Epithelial cell of esophagus (primary cell): Measurements from ENCODE around the gene C2CD2L.

Experiments
- DNase-seq: peaks from one replicate; pipeline ENCODE4 v3.0.0; 2010; ENCODE audit warnings: low read depth
- H3K4me3 ChIP-seq: 2 replicates; pipeline ENCODE4 v1.5.1; 2011; ENCODE audit warnings: mild to moderate bottlenecking, low read length, control low read depth
- CTCF ChIP-seq: IDR thresholded peaks from 2 replicates; pipeline ENCODE4 v1.5.1; 2011; ENCODE audit warnings: low read depth, mild to moderate bottlenecking, low read length, control low read depth, inconsistent platforms; ENCODE audit not compliant: insufficient read depth; ENCODE audit errors: missing control alignments

The C2CD2L gene

GRCh38 chr11:119111361-119111925, 4.3 kb downstream of the C2CD2L start:
- H3K4me3 ChIP-seq = no peak overlapping the region
- no peak for TF ChIP-seq CTCF
- DNase-seq = no peak

GRCh38 chr11:119112314-119113020, 5.3 kb downstream of the C2CD2L start:
- DNase-seq = no peak
- H3K4me3 ChIP-seq = no peak overlapping the region
- no peak for TF ChIP-seq CTCF

GRCh38 chr11:119113716-119114115, 6.6 kb downstream of the C2CD2L start:
- no peak for DNase-seq
- no peak overlapping the region for H3K4me3 ChIP-seq
- no peak for TF ChIP-seq CTCF

GRCh38 chr11:119114351-119114750, 7.2 kb downstream of the C2CD2L start:
- no peak overlapping the region for H3K4me3 ChIP-seq
- TF ChIP-seq CTCF = no peak
- no peak for DNase-seq

- DNase-seq = no peak
- H3K4me3 ChIP-seq = no peak overlapping the region
- TF ChIP-seq CTCF = no peak
Observed at GRCh38 chr11:119115484-119116234, 8.5 kb downstream of the C2CD2L start.

GRCh38 chr11:119116235-119116594, 9.1 kb downstream of the C2CD2L start:
- no peak for TF ChIP-seq CTCF
- H3K4me3 ChIP-seq = no peak overlapping the region
- DNase-seq = no peak
